Glutamatergic neuron (in vitro differentiated cells): Measurements from ENCODE around the gene GNB1. TPM values are rescaled to one million over a fixed set of nuclear protein-coding genes. Genes with fewer than 3 reads are reported as not detected.
A peak's percentile ranks its signal among the peaks of the same experiment; 100 is the strongest.

Experiments used
- DNase-seq: peaks from one replicate; pipeline ENCODE4 v3.0.0; 2022
- H3K27ac Mint-ChIP-seq: one replicate; pipeline ENCODE4 v1.8.0; 2020; ENCODE audit warnings: mild to moderate bottlenecking, mixed read lengths, inconsistent platforms; ENCODE audit not compliant: unreplicated experiment
- H3K27me3 Mint-ChIP-seq: one replicate; pipeline ENCODE4 v1.8.0; 2020; ENCODE audit warnings: mild to moderate bottlenecking, moderate library complexity, mixed read lengths, inconsistent platforms; ENCODE audit not compliant: unreplicated experiment
- H3K36me3 Mint-ChIP-seq: one replicate; pipeline ENCODE4 v1.8.0; 2020; ENCODE audit warnings: mild to moderate bottlenecking, mixed read lengths, inconsistent platforms; ENCODE audit not compliant: unreplicated experiment
- H3K4me1 Mint-ChIP-seq: one replicate; pipeline ENCODE4 v1.8.0; 2020; ENCODE audit warnings: mild to moderate bottlenecking, low read depth, mixed read lengths, inconsistent platforms; ENCODE audit not compliant: unreplicated experiment
- H3K4me3 Mint-ChIP-seq: one replicate; pipeline ENCODE4 v1.8.0; 2020; ENCODE audit warnings: mild to moderate bottlenecking, mixed read lengths, inconsistent platforms; ENCODE audit not compliant: unreplicated experiment
- H3K9me3 Mint-ChIP-seq: one replicate; pipeline ENCODE4 v1.8.0; 2020; ENCODE audit warnings: mild to moderate bottlenecking, moderate library complexity, mixed read lengths, inconsistent platforms; ENCODE audit not compliant: unreplicated experiment
- CTCF ChIP-seq: fragments of 200-600 bp; sonication (generic); IDR thresholded peaks from one replicate; pipeline ENCODE4 v1.5.0; 2021; ENCODE audit not compliant: partially characterized antibody, unreplicated experiment
- total RNA-seq: library from RNA; stranded (reverse); fragmentation: NEBNext Ultra II Directional; extraction: Animal tissue kit (Norgen Biotek cat#: 25700); gene quantifications from one replicate; pipeline ENCODE4 v1.2.1, GENCODE V29; 2021; ENCODE audit not compliant: unreplicated experiment

GNB1 gene
- total RNA-seq, 1 donor from 2014 or later = 734 TPM

DNA sequence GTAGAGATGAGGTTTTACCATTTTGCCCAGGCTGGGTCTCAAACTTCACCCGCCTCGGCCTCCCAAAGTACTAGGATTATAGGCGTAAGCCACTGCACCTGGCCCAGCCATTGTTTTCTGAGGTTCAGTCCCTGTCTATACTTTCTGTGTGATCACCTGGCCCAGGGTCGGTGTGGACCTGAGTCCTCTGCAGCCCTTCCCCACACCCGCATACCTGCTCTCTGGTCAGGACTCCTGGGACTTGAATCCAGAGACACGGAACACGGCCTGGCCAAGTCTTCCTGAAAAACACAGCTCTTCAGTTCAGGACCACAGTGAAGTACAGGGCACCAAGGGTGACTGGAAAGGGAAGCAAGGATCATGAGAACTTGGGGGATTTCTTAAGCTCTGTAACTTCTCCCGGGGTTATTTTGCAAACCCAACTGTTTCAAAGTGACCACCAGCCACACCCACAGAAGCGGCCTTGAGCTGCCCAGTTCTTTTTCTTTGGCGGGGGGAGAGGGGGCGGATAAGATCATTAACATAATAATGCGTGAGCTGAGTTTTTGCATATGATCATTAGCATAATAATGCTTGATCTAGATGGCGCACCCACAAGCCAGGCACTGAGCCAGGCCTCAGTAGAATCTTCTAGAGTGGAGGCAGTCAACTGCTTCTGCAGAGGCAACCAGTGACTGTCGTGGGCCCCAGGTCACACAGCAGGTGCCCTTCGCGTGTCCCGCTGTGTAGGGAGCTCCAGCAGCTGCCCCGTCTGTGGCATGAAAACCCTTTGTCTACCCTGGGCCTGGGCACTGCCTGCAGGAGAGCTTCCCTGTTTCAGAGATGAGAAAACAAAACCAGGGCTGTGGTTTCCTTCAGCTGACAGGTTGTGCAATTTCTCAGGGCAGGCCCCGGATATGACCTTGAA lies 110.9 kb downstream of the GNB1 start:
- no peaks in the 10 kb centered on the region for H3K36me3 Mint-ChIP-seq
- H3K27ac Mint-ChIP-seq = peak overlapping the region; percentile 48
- H3K9me3 Mint-ChIP-seq = peaks cover 21% of the 10 kb centered on the region
- H3K4me3 Mint-ChIP-seq = peak overlapping the region; percentile 59
- no peak for TF ChIP-seq CTCF
- no peak for DNase-seq
- peaks cover 21% of the 10 kb centered on the region for H3K4me1 Mint-ChIP-seq
- peaks cover 25% of the 10 kb centered on the region for H3K27me3 Mint-ChIP-seq

DNA sequence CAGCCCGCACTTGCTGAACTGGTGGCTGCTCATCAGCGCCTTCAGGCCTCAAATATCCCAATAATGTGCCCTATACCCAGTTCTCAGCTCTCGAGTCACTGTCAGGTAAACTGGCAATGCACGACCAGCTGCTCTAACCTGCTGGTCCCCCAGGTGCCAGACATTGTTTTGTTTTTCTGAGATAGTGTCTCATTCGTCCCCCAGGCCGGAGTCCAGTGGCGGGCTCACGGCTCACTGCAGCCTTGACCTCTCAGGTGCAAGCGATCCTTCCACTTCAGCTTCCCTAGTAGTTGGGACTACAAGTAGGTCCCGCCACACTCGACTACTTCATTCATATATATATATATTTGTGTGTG lies 111.6 kb downstream of the GNB1 start:
- no peak for DNase-seq
- H3K4me1 Mint-ChIP-seq = peaks cover 21% of the 10 kb centered on the region
- peak overlapping the region; percentile 71 for H3K4me3 Mint-ChIP-seq
- TF ChIP-seq CTCF = no peak
- no peaks in the 10 kb centered on the region for H3K36me3 Mint-ChIP-seq
- H3K9me3 Mint-ChIP-seq = peaks cover 21% of the 10 kb centered on the region
- peaks cover 21% of the 10 kb centered on the region for H3K27me3 Mint-ChIP-seq
- H3K27ac Mint-ChIP-seq = no peak overlapping the region

- Mint-ChIP-seq H3K27ac (no peak overlapping the region), H3K36me3 (no peaks in the 10 kb centered on the region), H3K9me3 (peaks cover 20% of the 10 kb centered on the region), H3K4me3 (peak overlapping the region; percentile 71), H3K4me1 (peaks cover 21% of the 10 kb centered on the region), H3K27me3 (peaks cover 21% of the 10 kb centered on the region)
- TF ChIP-seq CTCF = no peak
- peak; percentile 51 for DNase-seq
Observed at GRCh38 chr1:1778663-1779319, 112.1 kb downstream of the GNB1 start.

DNA sequence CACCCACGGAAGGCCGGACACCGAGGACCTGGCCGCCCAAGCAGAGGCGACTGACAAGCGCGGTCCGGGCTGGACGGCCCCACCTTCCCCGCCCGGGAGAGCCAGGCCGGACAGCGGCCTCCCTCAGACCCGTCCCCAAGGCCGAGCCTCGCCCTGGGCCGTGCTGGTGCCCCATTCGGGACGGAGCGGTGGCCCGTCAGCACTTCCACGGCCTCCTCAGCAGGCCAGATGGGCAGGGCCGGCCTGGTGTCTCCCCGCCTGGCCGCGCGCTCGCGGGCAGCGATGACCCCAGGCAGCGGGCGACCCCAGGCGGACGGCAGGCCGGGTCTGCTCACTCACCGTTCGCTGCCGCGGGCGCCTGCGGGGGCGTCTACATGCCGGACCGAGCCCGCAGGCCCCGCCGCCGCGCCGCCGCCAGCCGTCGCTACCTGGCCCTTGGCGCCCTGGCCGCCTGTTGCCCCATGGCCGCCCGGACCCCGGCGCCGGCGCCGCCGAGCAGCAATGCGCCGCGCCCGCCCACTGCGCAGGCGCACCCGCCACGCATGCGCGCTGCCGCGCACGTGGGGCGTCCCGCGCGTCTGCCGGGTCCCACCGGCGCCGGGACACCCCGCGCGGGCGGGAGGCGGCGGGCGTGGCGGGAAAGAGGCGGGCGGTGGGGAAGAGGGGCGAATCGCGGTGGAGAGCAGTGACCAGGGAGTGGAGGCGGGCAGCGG lies 112.8 kb downstream of the GNB1 start, which contains the start of gene NADK:
NADK (minus strand) TSS at position 521 of the 713 bp plus-strand sequence. CDS start 13,064 bp downstream, outside the sequence.
- Mint-ChIP-seq H3K27ac (peak within 1 kb of the TSS; percentile 88), H3K27me3 (peaks cover 19% of the 10 kb centered on the region), H3K9me3 (peaks cover 16% of the 10 kb centered on the region), H3K4me3 (peak within 1 kb of the TSS; percentile 86), H3K36me3 (no peaks in the 10 kb centered on the region), H3K4me1 (peaks cover 19% of the 10 kb centered on the region)
- no peak for TF ChIP-seq CTCF
- DNase-seq = peak; percentile 77
